HG03439 (cell line): ENCODE results near the gene NACC2.

Experiments used
- ATAC-seq: cut with Tn5 transposase; IDR thresholded peaks from one replicate; pipeline ENCODE4 v1.9.1; 2021; ENCODE audit warnings: mild to moderate bottlenecking, moderate library complexity; ENCODE audit not compliant: unreplicated experiment

The NACC2 gene

GRCh38 chr9:136059321-136059791 lies 35.7 kb downstream of the NACC2 start:
- no peak for ATAC-seq

- no peak for ATAC-seq
Measured at GRCh38 chr9:136058801-136059302, 36.2 kb downstream of the NACC2 start.

- no peak for ATAC-seq
Measured at GRCh38 chr9:136058084-136058483, 37.0 kb downstream of the NACC2 start.

- ATAC-seq, result no peak
Measured at GRCh38 chr9:136057236-136058081, 37.6 kb downstream of the NACC2 start.

GRCh38 chr9:136056546-136057235 lies 38.4 kb downstream of the NACC2 start:
- no peak for ATAC-seq

GRCh38 chr9:136055715-136056545 lies 39.2 kb downstream of the NACC2 start:
- no peak for ATAC-seq

- no peak for ATAC-seq
Measured at GRCh38 chr9:136054798-136055714, 40.0 kb downstream of the NACC2 start.

GRCh38 chr9:136054146-136054545 lies 40.9 kb downstream of the NACC2 start:
- no peak for ATAC-seq

- ATAC-seq, result no peak
Measured at GRCh38 chr9:136053757-136054142, 41.3 kb downstream of the NACC2 start.

GRCh38 chr9:136052991-136053756 lies 41.9 kb downstream of the NACC2 start:
- no peak for ATAC-seq

GRCh38 chr9:136052472-136052880 lies 42.6 kb downstream of the NACC2 start:
- ATAC-seq, result no peak

GRCh38 chr9:136051837-136052471 lies 43.1 kb downstream of the NACC2 start:
- ATAC-seq, result no peak

- no peak for ATAC-seq
Measured at GRCh38 chr9:136051453-136051836, 43.6 kb downstream of the NACC2 start.

- ATAC-seq, result no peak
Measured at GRCh38 chr9:136050701-136051452, 44.2 kb downstream of the NACC2 start.

- ATAC-seq, result no peak
Measured at GRCh38 chr9:136050266-136050700, 44.8 kb downstream of the NACC2 start.

- no peak for ATAC-seq
Measured at GRCh38 chr9:136049491-136050265, 45.4 kb downstream of the NACC2 start.
